MM.1S (cell line): ENCODE measurements around the gene CITED2.

Source experiments
- DNase-seq: peaks from one replicate; pipeline ENCODE4 v3.0.0-alpha.2; 2015
- H2AFZ ChIP-seq: fragments of 300-600 bp; sonication (generic); 2 replicates; pipeline ENCODE4 v1.6.0; 2016; ENCODE audit warnings: antibody characterized with exemption, low read length
- H3F3A ChIP-seq: fragments of 300-600 bp; sonication (generic); 2 replicates; pipeline ENCODE4 v1.6.1; 2016; ENCODE audit warnings: mild to moderate bottlenecking, antibody characterized with exemption, low read length, moderate library complexity, mixed read lengths; ENCODE audit not compliant: insufficient read depth
- H3K27ac ChIP-seq: fragments of 300-600 bp; sonication (generic); 2 replicates; pipeline ENCODE4 v1.5.1; 2016; ENCODE audit warnings: mild to moderate bottlenecking, low read length
- H3K27me3 ChIP-seq: fragments of 300-600 bp; sonication (generic); replicated peaks from 2 replicates; pipeline ENCODE4 v1.6.0; 2016; ENCODE audit warnings: low read length; ENCODE audit not compliant: insufficient read depth
- H3K36me3 ChIP-seq: fragments of 300-600 bp; sonication (generic); replicated peaks from 2 replicates; pipeline ENCODE4 v1.6.1; 2016; ENCODE audit warnings: mild to moderate bottlenecking, low read length, mixed read lengths; ENCODE audit not compliant: insufficient read depth
- H3K4me1 ChIP-seq: fragments of 300-600 bp; sonication (generic); 2 replicates; pipeline ENCODE4 v1.6.1; 2016; ENCODE audit warnings: low read length, mixed read lengths
- H3K4me2 ChIP-seq: fragments of 300-600 bp; sonication (generic); 2 replicates; pipeline ENCODE4 v1.6.0; 2016; ENCODE audit warnings: low read depth, low read length
- H3K4me3 ChIP-seq: fragments of 300-600 bp; sonication (generic); 2 replicates; pipeline ENCODE4 v1.5.1; 2016; ENCODE audit warnings: low read length, mixed read lengths
- H3K79me2 ChIP-seq: fragments of 300-600 bp; sonication (generic); 2 replicates; pipeline ENCODE4 v1.6.1; 2016; ENCODE audit warnings: mixed run types, low read length, mixed read lengths
- H3K9ac ChIP-seq: fragments of 300-600 bp; sonication (generic); 2 replicates; pipeline ENCODE4 v1.6.1; 2016; ENCODE audit warnings: low read length, mixed read lengths
- H3K9me2 ChIP-seq: fragments of 300-600 bp; sonication (generic); replicated peaks from 2 replicates; pipeline ENCODE4 v1.6.1; 2016; ENCODE audit warnings: mild to moderate bottlenecking, low read length, mixed read lengths; ENCODE audit not compliant: insufficient read depth
- H3K9me3 ChIP-seq: fragments of 300-600 bp; sonication (generic); replicated peaks from 2 replicates; pipeline ENCODE4 v1.6.1; 2016; ENCODE audit warnings: mild to moderate bottlenecking, low read length, mixed read lengths; ENCODE audit not compliant: insufficient read depth
- H4K20me1 ChIP-seq: fragments of 300-600 bp; sonication (generic); 2 replicates; pipeline ENCODE4 v1.6.1; 2016; ENCODE audit warnings: mild to moderate bottlenecking, low read length, moderate library complexity, mixed read lengths; ENCODE audit not compliant: insufficient read depth
- EZH2 ChIP-seq: fragments of 300-600 bp; sonication (generic); optimal IDR thresholded peaks from 2 replicates; pipeline ENCODE3; 2017; ENCODE audit warnings: low read depth, mild to moderate bottlenecking, antibody characterized with exemption, low read length, mixed read lengths
- EZH2phosphoT487 ChIP-seq: fragments of 300-600 bp; sonication (generic); IDR thresholded peaks from 2 replicates; pipeline ENCODE4 v1.6.1; 2018; ENCODE audit warnings: antibody characterized with exemption, low read length
- TF ChIP-seq, protein P1 (sequence below): fragments of 300-600 bp; sonication (generic); IDR thresholded peaks from 2 replicates; pipeline ENCODE4 v1.5.1; 2016; ENCODE audit warnings: antibody characterized with exemption, low read length, mixed read lengths

The CITED2 gene

DNA sequence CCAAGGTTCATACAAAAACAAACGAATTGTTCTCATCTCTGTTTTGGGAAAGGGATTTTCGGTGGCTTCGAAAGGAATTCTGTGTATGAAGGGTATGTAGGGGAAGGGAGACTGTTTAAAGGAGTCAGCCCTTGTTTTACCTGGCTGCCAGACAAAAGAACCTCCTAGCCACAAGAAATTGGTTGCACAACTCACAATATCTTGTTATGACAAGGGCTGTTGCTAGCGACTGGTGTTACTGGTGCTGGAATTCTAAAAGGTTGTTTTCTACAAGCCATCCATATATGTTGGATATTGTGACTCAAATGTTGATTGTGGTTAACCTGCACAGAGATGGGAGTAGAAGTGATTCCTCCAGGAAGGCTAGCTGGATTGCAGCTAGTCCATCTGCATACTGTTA is 34.6 kb upstream of the CITED2 start:
- H3K79me2 ChIP-seq = no peaks in the 10 kb centered on the region
- no peaks in the 10 kb centered on the region for H3K9me2 ChIP-seq
- no peak overlapping the region for H3K9ac ChIP-seq
- no peak overlapping the region for H2AFZ ChIP-seq
- H3K27ac ChIP-seq = no peak overlapping the region
- no peak for TF ChIP-seq EZH2phosphoT487
- no peak for TF ChIP-seq EZH2
- TF ChIP-seq, protein P1, sequence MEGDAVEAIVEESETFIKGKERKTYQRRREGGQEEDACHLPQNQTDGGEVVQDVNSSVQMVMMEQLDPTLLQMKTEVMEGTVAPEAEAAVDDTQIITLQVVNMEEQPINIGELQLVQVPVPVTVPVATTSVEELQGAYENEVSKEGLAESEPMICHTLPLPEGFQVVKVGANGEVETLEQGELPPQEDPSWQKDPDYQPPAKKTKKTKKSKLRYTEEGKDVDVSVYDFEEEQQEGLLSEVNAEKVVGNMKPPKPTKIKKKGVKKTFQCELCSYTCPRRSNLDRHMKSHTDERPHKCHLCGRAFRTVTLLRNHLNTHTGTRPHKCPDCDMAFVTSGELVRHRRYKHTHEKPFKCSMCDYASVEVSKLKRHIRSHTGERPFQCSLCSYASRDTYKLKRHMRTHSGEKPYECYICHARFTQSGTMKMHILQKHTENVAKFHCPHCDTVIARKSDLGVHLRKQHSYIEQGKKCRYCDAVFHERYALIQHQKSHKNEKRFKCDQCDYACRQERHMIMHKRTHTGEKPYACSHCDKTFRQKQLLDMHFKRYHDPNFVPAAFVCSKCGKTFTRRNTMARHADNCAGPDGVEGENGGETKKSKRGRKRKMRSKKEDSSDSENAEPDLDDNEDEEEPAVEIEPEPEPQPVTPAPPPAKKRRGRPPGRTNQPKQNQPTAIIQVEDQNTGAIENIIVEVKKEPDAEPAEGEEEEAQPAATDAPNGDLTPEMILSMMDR = no peak
- H4K20me1 ChIP-seq = no peaks in the 10 kb centered on the region
- no peaks in the 10 kb centered on the region for H3K9me3 ChIP-seq
- no peak overlapping the region for H3K4me2 ChIP-seq
- DNase-seq = no peak
- H3K27me3 ChIP-seq = no peaks in the 10 kb centered on the region
- no peak overlapping the region for H3K4me3 ChIP-seq
- no peaks in the 10 kb centered on the region for H3K4me1 ChIP-seq
- H3F3A ChIP-seq = no peaks in the 10 kb centered on the region
- H3K36me3 ChIP-seq = no peaks in the 10 kb centered on the region

DNA sequence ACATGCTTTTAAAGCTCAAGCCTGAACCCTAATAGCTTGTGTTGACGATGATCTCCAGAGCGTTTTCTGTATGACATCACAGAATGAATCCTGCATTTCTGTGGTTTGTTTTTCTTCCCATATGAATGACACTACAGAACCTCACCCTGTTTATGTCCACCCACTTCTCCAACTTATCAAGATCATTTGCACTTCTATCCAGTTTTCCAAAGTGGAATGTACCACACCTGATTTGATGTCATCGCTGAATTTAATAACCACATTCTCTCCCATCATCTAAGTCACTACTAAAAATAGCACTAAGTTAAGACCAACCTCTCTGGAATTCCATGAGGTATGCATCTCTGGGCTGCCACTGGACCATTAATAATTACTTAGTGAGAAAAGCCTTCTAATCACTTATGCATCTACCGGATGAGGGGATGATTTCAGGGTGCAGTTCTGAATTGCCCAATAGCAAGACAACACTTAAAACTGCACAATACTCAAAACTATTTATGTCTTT is 33.3 kb upstream of the CITED2 start:
- TF ChIP-seq, protein P1 = no peak
- TF ChIP-seq EZH2 = no peak
- TF ChIP-seq EZH2phosphoT487 = no peak
- Histone ChIP-seq H3K9me2 (no peaks in the 10 kb centered on the region), H3K27me3 (no peaks in the 10 kb centered on the region), H2AFZ (no peak overlapping the region), H4K20me1 (no peaks in the 10 kb centered on the region), H3K4me1 (no peaks in the 10 kb centered on the region), H3K9me3 (no peaks in the 10 kb centered on the region), H3F3A (no peaks in the 10 kb centered on the region), H3K27ac (no peak overlapping the region), H3K79me2 (no peaks in the 10 kb centered on the region), H3K9ac (no peak overlapping the region), H3K4me3 (no peak overlapping the region), H3K36me3 (no peaks in the 10 kb centered on the region), H3K4me2 (no peak overlapping the region)
- no peak for DNase-seq

DNA sequence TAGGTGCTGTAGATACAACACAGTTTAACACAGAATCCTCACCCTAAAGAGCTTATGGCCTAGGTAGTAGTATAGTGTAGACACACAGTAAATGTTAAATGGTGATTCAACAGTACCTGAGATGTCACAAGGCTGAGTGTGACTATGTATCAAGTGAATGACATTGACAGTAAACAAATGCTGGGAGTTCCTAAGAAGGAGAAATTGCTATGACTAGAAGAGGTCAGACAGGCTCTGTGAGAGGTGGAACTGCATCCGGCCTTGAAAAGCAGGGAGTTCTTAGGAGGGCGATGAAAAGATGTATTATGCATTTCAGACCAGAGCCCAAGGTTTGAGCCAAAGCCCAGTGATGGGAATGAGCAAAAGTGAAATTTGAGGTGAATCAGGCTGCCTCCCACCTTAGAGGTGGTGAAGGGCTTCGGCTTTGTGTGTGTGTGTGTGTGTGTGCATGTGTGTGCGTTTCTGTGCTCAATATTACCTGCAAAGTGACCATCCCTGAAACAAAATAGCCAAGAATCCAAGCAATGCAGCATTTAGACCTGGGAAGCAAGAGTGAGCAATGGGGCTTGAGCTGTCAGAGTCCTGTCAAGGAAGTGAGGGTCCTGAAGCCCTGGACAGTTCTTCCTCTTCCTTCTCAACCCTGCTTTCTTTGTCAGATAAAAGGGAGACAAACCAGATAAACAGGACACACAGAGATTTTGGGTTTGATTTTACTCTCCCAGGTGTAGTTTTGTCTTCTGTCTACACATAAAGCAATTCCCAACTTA is 32.3 kb upstream of the CITED2 start:
- Histone ChIP-seq H3K27ac (no peak overlapping the region), H3K27me3 (no peaks in the 10 kb centered on the region), H3K9me3 (no peaks in the 10 kb centered on the region), H3K9ac (no peak overlapping the region), H2AFZ (no peak overlapping the region), H3F3A (no peaks in the 10 kb centered on the region), H3K4me3 (no peak overlapping the region), H4K20me1 (no peaks in the 10 kb centered on the region), H3K79me2 (no peaks in the 10 kb centered on the region), H3K4me1 (no peaks in the 10 kb centered on the region), H3K36me3 (no peaks in the 10 kb centered on the region), H3K4me2 (no peak overlapping the region), H3K9me2 (no peaks in the 10 kb centered on the region)
- TF ChIP-seq EZH2phosphoT487 (no peak), EZH2 (no peak)
- TF ChIP-seq, protein P1 = no peak
- no peak for DNase-seq
